Memory B cell (primary cell): Measurements from ENCODE around the gene SEPSECS.

Experiments used
- ATAC-seq: fragments of 150-1000 bp; cut with Tn5 transposase; 2 replicates; pipeline ENCODE4 v1.10.0; 2021; ENCODE audit warnings: low read depth, mild to moderate bottlenecking, moderate library complexity
- DNase-seq, 2 donors: peaks; one replicate each; pipeline ENCODE4 v3.0.0; 2022; ENCODE audit warnings: low spot score in 2 of 2
- H3K27ac Mint-ChIP-seq: one replicate; pipeline ENCODE4 v1.8.0; 2022; ENCODE audit warnings: mild to moderate bottlenecking, moderate library complexity, mixed read lengths
- H3K27me3 Mint-ChIP-seq: one replicate; pipeline ENCODE4 v1.8.0; 2022; ENCODE audit warnings: mixed read lengths
- H3K36me3 Mint-ChIP-seq: one replicate; pipeline ENCODE4 v1.8.0; 2022; ENCODE audit warnings: mild to moderate bottlenecking, mixed read lengths
- H3K4me1 Mint-ChIP-seq: one replicate; pipeline ENCODE4 v1.8.0; 2022; ENCODE audit warnings: mixed read lengths
- H3K4me3 Mint-ChIP-seq: one replicate; pipeline ENCODE4 v1.8.0; 2022; ENCODE audit warnings: mild to moderate bottlenecking, moderate library complexity, mixed read lengths
- H3K9me3 Mint-ChIP-seq: one replicate; pipeline ENCODE4 v1.8.0; 2022; ENCODE audit warnings: mixed read lengths

SEPSECS gene

GRCh38 chr4:25110527-25111329 lies 49.5 kb downstream of the SEPSECS start:
- ATAC-seq: no peak
- no peaks in the 10 kb centered on the region for H3K4me1 Mint-ChIP-seq
- H3K27me3 Mint-ChIP-seq: peaks cover 6% of the 10 kb centered on the region
- DNase-seq: no peak
- H3K27ac Mint-ChIP-seq: no peak overlapping the region
- peaks cover 1% of the 10 kb centered on the region for H3K9me3 Mint-ChIP-seq
- H3K4me3 Mint-ChIP-seq: no peak overlapping the region
- peaks cover 2% of the 10 kb centered on the region for H3K36me3 Mint-ChIP-seq

- peaks cover 2% of the 10 kb centered on the region for H3K36me3 Mint-ChIP-seq
- ATAC-seq (no peak), DNase-seq (no peak)
- no peak overlapping the region for H3K4me3 Mint-ChIP-seq
- H3K9me3 Mint-ChIP-seq: peaks cover 1% of the 10 kb centered on the region
- peak overlapping the region; percentile 35 for H3K27ac Mint-ChIP-seq
- H3K4me1 Mint-ChIP-seq: no peaks in the 10 kb centered on the region
- H3K27me3 Mint-ChIP-seq: peaks cover 7% of the 10 kb centered on the region
Measured at GRCh38 chr4:25109511-25109910, 50.7 kb downstream of the SEPSECS start.

- Mint-ChIP-seq H3K4me3 (no peak overlapping the region), H3K27ac (no peak overlapping the region), H3K27me3 (peaks cover 6% of the 10 kb centered on the region), H3K4me1 (no peaks in the 10 kb centered on the region), H3K9me3 (peaks cover 1% of the 10 kb centered on the region), H3K36me3 (peaks cover 2% of the 10 kb centered on the region)
- DNase-seq (no peak), ATAC-seq (no peak)
Measured at GRCh38 chr4:25108556-25108955, 51.7 kb downstream of the SEPSECS start.

- no peak overlapping the region for H3K27ac Mint-ChIP-seq
- H3K9me3 Mint-ChIP-seq: peaks cover 1% of the 10 kb centered on the region
- DNase-seq (no peak), ATAC-seq (no peak)
- peaks cover 5% of the 10 kb centered on the region for H3K27me3 Mint-ChIP-seq
- H3K4me3 Mint-ChIP-seq: no peak overlapping the region
- peaks cover 2% of the 10 kb centered on the region for H3K36me3 Mint-ChIP-seq
- H3K4me1 Mint-ChIP-seq: no peaks in the 10 kb centered on the region
Measured at GRCh38 chr4:25107827-25108516, 52.3 kb downstream of the SEPSECS start.

GRCh38 chr4:25106363-25107151 lies 53.7 kb downstream of the SEPSECS start:
- no peaks in the 10 kb centered on the region for H3K4me1 Mint-ChIP-seq
- DNase-seq (no peak), ATAC-seq (no peak)
- H3K9me3 Mint-ChIP-seq: peaks cover 4% of the 10 kb centered on the region
- H3K27ac Mint-ChIP-seq: no peak overlapping the region
- no peak overlapping the region for H3K4me3 Mint-ChIP-seq
- H3K27me3 Mint-ChIP-seq: peaks cover 5% of the 10 kb centered on the region
- H3K36me3 Mint-ChIP-seq: peaks cover 2% of the 10 kb centered on the region

- ATAC-seq (no peak), DNase-seq (no peak)
- Mint-ChIP-seq H3K36me3 (peaks cover under 1% of the 10 kb centered on the region), H3K27ac (no peak overlapping the region), H3K4me1 (no peaks in the 10 kb centered on the region), H3K9me3 (peaks cover 7% of the 10 kb centered on the region), H3K4me3 (no peak overlapping the region), H3K27me3 (peaks cover 8% of the 10 kb centered on the region)
Measured at GRCh38 chr4:25104591-25104990, 55.7 kb downstream of the SEPSECS start.

- peaks cover 7% of the 10 kb centered on the region for H3K9me3 Mint-ChIP-seq
- ATAC-seq (no peak), DNase-seq (no peak)
- H3K36me3 Mint-ChIP-seq: no peaks in the 10 kb centered on the region
- peaks cover 8% of the 10 kb centered on the region for H3K27me3 Mint-ChIP-seq
- no peaks in the 10 kb centered on the region for H3K4me1 Mint-ChIP-seq
- H3K4me3 Mint-ChIP-seq: no peak overlapping the region
- H3K27ac Mint-ChIP-seq: no peak overlapping the region
Measured at GRCh38 chr4:25103418-25103817, 56.8 kb downstream of the SEPSECS start.

GRCh38 chr4:25101836-25102235 lies 58.4 kb downstream of the SEPSECS start:
- Mint-ChIP-seq H3K27ac (no peak overlapping the region), H3K4me3 (no peak overlapping the region), H3K36me3 (no peaks in the 10 kb centered on the region), H3K27me3 (peaks cover 8% of the 10 kb centered on the region), H3K4me1 (no peaks in the 10 kb centered on the region), H3K9me3 (peaks cover 7% of the 10 kb centered on the region)
- ATAC-seq (no peak), DNase-seq (no peak)

GRCh38 chr4:25100710-25101109 lies 59.5 kb downstream of the SEPSECS start:
- no peak overlapping the region for H3K27ac Mint-ChIP-seq
- no peaks in the 10 kb centered on the region for H3K4me1 Mint-ChIP-seq
- no peak overlapping the region for H3K4me3 Mint-ChIP-seq
- DNase-seq: no peak
- peaks cover 4% of the 10 kb centered on the region for H3K27me3 Mint-ChIP-seq
- ATAC-seq: no peak
- H3K9me3 Mint-ChIP-seq: peaks cover 6% of the 10 kb centered on the region
- no peaks in the 10 kb centered on the region for H3K36me3 Mint-ChIP-seq

- no peaks in the 10 kb centered on the region for H3K4me1 Mint-ChIP-seq
- ATAC-seq (no peak), DNase-seq (no peak)
- peaks cover 6% of the 10 kb centered on the region for H3K9me3 Mint-ChIP-seq
- H3K27ac Mint-ChIP-seq: no peak overlapping the region
- peaks cover 3% of the 10 kb centered on the region for H3K27me3 Mint-ChIP-seq
- no peaks in the 10 kb centered on the region for H3K36me3 Mint-ChIP-seq
- H3K4me3 Mint-ChIP-seq: no peak overlapping the region
Measured at GRCh38 chr4:25100021-25100555, 60.2 kb downstream of the SEPSECS start.

GRCh38 chr4:25098964-25099891 lies 61.0 kb downstream of the SEPSECS start:
- peaks cover 4% of the 10 kb centered on the region for H3K36me3 Mint-ChIP-seq
- H3K9me3 Mint-ChIP-seq: peaks cover 8% of the 10 kb centered on the region
- H3K27ac Mint-ChIP-seq: no peak overlapping the region
- peaks cover 6% of the 10 kb centered on the region for H3K27me3 Mint-ChIP-seq
- H3K4me3 Mint-ChIP-seq: no peak overlapping the region
- ATAC-seq (no peak), DNase-seq (no peak)
- no peaks in the 10 kb centered on the region for H3K4me1 Mint-ChIP-seq

GRCh38 chr4:25096981-25097443 lies 63.2 kb downstream of the SEPSECS start:
- Mint-ChIP-seq H3K4me3 (no peak overlapping the region), H3K27ac (no peak overlapping the region), H3K9me3 (peaks cover 11% of the 10 kb centered on the region), H3K27me3 (peaks cover 12% of the 10 kb centered on the region), H3K36me3 (peaks cover 7% of the 10 kb centered on the region), H3K4me1 (no peaks in the 10 kb centered on the region)
- ATAC-seq (no peak), DNase-seq (no peak)
